Regular cardiac myocyte (primary cell): ENCODE results near the gene PAOX. TPM values are rescaled to one million over a fixed set of nuclear protein-coding genes. Genes with fewer than 3 reads are reported as not detected.

ENCODE experiments used
- total RNA-seq: library from RNA; depleted of rRNA; stranded (reverse); fragments of >200 nt; gene quantifications from 2 replicates; pipeline ENCODE4 v1.2.3, GENCODE V29; 2014

Gene PAOX
- total RNA-seq = 4.8 and 6.2 TPM in 2 replicates

GRCh38 chr10:133379152-133379800 is at the start of gene PAOX:
Gene PAOX (plus strand): TSS chr10:133379262. CDS start chr10:133379317, 55 bp downstream.

GRCh38 chr10:133336577-133337369 is 42.3 kb upstream of the PAOX start, which contains the start of gene CALY:
Gene CALY (minus strand): TSS chr10:133336896. CDS start chr10:133328989, 7,907 bp downstream.

GRCh38 chr10:133357285-133358161 is 21.5 kb upstream of the PAOX start, which contains the start of gene FUOM:
Gene FUOM (minus strand): TSS chr10:133358019. CDS start chr10:133358007, 12 bp downstream.

GRCh38 chr10:133373174-133374090 is 5.6 kb upstream of the PAOX start, which contains the start of gene ECHS1:
Gene ECHS1 (minus strand): TSS chr10:133373354. CDS start chr10:133373333, 21 bp downstream.

GRCh38 chr10:133394064-133394663 is 15.1 kb downstream of the PAOX start, which contains the start of gene MTG1:
Gene MTG1 (plus strand): TSS chr10:133394157. CDS start chr10:133394221, 64 bp downstream.

GRCh38 chr10:133424601-133425000 is 45.5 kb downstream of the PAOX start, which contains the start of gene SPRN:
Gene SPRN (minus strand): TSS chr10:133424625. CDS start chr10:133423681, 944 bp downstream.

Other genes with a start within 250 kb of the PAOX start
- gene KNDC1, start 219.0 kb upstream of the PAOX start, total RNA-seq = 0.19 and 0.85 TPM in 2 replicates
- not detected in 2 replicates for gene UTF1, start 149.0 kb upstream of the PAOX start, total RNA-seq
- gene VENTX, start 141.4 kb upstream of the PAOX start, total RNA-seq = not detected in 2 replicates
- 0.85 and 1.3 TPM in 2 replicates for gene ADAM8, start 102.4 kb upstream of the PAOX start, total RNA-seq
- gene TUBGCP2, start 70.4 kb upstream of the PAOX start, total RNA-seq = 39.2 and 83.8 TPM in 2 replicates
- gene ZNF511, start 70.3 kb upstream of the PAOX start, total RNA-seq = 13.2 and 38.5 TPM in 2 replicates
- gene CALY, start 42.4 kb upstream of the PAOX start, total RNA-seq = not detected in 2 replicates
- not detected in 2 replicates for gene PRAP1, start 31.9 kb upstream of the PAOX start, total RNA-seq
- 10.7 and 15.5 TPM in 2 replicates for gene FUOM, start 21.2 kb upstream of the PAOX start, total RNA-seq
- 62.6 and 88.2 TPM in 2 replicates for gene ECHS1, start 5.9 kb upstream of the PAOX start, total RNA-seq
- gene MTG1, start 14.9 kb downstream of the PAOX start, total RNA-seq = 20.9 and 34.5 TPM in 2 replicates
- gene SPRN, start 45.4 kb downstream of the PAOX start, total RNA-seq = 0.28 and 0.38 TPM in 2 replicates
- 0.77 and 1.1 TPM in 2 replicates for gene SCART1, start 74.7 kb downstream of the PAOX start, total RNA-seq
- 0.19 and 0.28 TPM in 2 replicates for gene CYP2E1, start 148.1 kb downstream of the PAOX start, total RNA-seq
- gene SYCE1, start 186.3 kb downstream of the PAOX start, total RNA-seq = 0.19 TPM in 1 of 2 replicates, not detected in the other
- not detected in 2 replicates for gene FRG2B, start 247.5 kb downstream of the PAOX start, total RNA-seq